GM10847 (cell line): Measurements from ENCODE around the gene MST1R.

ENCODE experiments used
- POLR2A ChIP-seq: IDR thresholded peaks from 2 replicates; pipeline ENCODE4 v1.6.1; 2011; ENCODE audit not compliant: insufficient read length; ENCODE audit errors: extremely low read depth

MST1R gene

DNA sequence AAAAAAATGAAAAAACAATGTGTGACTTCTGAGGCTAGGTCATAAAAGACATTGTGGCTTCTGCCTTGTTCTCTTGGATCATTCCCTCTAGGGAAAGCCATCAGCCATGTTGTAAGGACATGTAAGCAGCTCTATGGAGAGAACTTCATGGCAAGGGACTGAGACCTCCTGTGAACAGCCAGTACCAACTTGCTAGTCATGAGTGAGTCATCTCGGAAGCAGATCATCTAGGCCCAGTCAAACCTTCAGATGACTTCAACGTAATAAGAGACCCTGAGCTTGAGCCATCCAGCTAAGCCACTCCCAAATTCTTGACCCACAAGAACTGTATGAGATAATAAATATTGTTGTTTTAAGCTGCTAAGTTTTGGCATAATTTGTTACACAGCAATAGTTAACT, 21.0 kb upstream of the MST1R start:
- TF ChIP-seq POLR2A = no peak

DNA sequence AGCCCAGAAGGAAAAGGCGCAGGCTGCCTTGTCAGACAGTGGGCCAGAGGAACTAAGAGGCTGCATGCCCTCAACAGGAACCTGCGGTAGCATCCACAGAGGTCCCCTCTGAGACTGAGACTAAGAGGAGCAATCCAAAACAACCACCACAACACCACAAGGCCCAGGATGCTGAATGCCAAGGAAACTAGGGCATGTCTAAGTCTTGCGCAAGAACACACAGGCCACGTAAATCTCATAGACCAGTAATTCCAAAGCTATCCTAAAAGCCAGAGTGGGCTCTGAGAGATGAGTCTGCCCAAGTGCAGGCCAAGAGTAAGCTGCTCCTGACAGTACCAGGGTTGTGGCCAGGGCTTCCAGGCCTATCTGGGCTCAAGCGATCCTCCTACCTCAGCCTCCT, 13.0 kb upstream of the MST1R start:
- TF ChIP-seq POLR2A = no peak

DNA sequence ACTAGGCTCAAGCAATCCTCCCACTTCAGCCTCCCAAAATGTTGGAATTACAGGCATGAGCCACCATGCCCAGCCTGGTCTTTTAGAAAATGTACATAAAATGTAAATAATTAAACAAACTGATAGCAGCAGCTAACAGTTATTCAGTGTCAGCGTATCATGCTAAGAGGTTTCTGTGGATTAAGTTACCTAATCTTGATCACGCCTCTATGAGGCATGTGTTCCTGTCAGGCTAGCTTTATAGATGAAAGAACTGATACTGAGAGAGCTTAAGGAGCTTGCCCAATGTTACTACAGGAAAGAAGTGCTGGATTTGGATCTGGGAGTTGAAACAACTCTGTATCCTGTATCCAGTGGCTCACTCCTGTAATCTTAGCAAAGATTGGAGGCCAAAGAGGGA, 11.2 kb upstream of the MST1R start:
- no peak for TF ChIP-seq POLR2A

DNA sequence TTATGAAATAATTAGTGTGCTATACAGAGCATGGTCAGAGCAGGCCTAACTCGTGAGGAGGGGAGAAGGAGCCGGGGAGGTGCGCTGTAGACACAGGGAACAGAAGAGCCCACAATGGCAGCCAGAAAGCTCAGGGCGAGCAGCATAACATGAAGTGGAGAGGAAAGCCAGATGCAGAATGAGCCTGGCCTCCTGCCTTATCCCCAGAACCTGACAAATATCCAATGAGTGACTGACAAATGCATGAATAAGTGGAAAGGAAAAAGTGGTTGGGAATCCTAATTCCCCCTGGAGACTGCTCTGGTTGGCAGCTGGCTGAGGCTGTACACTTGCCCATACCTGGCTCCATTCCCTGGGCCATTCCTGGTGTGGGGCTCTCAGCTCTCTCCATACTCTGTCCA, 9.2 kb upstream of the MST1R start:
- TF ChIP-seq POLR2A = no peak

DNA sequence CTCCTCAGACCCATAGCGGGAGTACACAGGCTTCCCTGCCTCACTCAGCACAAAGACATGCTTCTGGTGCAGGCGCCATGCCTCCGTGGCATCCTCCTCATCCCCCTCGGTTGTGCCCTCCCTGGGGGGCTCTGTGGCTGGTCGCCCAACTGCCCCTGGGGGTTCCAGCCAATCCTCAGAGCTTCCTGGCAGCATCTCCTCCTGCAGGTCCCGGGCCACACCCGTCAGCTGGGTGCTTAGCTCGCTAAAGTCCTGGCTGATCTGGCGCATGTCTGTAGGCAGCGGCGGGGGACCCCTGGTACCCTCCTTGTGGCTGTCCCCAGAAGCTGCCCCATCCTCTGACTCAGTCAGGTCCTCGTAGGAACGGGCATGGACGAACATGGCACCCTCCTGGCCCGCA, 7.9 kb upstream of the MST1R start:
- TF ChIP-seq POLR2A = no peak

DNA sequence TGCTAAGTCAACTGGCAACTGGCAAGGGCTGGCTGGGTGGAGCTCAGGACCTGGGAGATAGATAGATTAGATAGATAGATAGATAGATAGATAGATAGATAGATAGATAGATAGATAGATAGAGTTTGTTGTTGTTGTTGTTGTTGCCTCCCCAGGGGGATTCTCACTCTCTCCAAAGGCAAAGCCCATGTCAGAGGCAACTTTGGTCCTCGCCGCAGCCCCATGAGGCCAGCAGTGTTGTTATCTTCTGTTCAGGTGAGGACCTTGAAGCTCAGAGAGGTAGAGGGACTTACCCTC, 7.4 kb upstream of the MST1R start:
- no peak for TF ChIP-seq POLR2A

DNA sequence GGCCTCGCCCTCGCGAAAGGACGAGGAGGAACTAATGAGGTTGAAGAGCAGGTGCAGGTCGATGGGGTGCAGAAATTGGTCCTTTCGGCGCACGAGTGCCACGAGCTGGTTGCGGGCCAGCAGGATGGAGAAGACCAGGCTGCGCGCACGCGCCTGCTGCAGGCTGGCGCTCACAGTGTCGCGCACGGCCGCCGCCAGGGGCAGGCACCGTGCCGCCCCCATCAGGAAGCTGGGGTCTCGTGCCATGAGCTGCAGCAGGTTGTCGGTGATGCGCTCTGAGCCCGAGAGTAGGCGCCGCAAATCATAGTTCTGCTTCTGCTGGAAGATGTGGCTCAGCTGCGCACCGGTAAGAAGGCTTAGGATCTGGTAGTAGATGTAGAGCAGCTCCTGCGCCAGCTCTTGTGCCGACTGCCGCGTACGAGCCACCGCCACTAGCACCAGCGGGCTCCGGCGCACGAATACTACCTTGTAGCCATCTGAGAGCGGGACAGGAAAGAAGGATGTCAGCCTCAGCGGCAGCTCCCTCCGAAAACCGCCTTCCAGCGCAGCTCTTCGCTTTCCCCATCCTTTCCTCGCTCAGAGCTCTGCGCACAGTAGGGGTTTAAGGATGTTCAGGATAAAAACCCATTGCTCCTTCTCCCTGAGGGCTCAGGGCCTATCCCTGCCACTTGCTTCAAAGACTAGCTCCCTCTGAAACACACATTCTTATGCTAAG, 6.9 kb upstream of the MST1R start:
- TF ChIP-seq POLR2A = no peak

DNA sequence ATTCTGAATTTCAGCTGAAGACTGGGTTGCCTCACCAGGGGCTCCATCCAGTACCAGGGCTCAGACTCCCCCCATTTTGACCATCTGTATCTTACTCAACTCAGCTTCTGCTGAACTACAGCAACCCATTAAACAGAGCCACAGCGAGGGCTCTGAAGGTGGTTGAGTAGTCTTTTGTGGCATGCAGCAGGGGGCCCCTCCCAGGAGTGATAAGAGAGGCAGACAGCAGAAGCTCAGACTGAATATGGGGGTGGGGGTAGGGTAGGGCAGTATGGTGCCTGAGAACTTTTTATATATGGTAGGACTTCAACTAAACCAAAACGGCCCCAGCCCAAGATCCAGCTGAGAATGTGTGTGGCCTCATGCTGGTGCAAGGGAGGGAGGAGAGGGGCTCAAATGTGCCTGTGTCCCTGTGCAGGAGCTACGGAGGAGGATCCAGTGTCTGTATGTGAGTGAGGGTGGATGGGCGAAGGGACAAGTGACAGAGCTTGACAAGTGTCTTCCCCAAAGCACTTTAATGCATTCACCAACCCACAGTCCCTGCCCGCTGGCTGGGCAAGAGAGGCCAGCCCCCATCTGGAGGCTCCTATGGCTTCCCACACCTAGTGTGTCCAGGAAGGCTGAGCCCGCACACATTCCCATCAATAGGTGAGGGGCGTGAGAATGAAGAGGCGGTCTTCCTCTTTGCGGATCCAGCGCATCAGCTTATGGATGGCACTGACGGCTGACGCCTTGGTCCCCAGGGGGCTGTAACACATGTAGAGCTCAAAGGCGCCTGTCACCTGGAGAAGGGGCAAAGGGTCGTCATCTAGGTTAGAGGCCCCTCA, 4.9 kb upstream of the MST1R start:
- no peak for TF ChIP-seq POLR2A

DNA sequence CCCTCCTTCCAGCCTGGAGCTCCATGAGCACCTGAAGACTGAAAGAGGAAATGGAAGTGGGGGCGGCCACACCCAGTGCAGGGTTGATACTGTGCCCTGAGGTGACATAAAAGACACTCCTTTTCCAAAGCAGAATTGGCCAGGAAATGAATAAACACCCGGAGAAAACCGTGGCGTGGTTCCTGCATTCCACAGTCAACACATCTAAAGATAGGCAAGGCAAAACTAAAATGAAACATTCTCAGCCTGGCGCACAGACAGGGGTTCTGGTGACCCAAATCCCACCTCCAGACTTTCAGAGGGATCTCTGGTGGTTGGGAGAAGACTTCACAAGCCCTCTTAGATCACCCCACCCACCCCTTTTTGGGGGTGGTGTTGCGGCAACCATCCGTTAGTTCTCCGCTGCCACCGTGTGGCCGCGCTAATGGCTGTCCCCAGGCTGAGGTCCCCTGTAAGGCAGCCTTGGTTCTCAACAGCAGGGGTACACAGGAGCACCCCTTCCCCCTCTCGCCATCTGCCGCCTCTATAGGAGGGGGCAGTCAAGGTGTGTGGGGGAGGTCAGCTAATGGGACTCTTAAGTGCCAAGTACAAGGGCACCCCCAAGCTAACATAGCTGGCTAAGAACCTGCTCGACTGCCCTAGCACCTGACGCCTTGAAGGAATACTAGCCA, 2.5 kb upstream of the MST1R start:
- TF ChIP-seq POLR2A = no peak

DNA sequence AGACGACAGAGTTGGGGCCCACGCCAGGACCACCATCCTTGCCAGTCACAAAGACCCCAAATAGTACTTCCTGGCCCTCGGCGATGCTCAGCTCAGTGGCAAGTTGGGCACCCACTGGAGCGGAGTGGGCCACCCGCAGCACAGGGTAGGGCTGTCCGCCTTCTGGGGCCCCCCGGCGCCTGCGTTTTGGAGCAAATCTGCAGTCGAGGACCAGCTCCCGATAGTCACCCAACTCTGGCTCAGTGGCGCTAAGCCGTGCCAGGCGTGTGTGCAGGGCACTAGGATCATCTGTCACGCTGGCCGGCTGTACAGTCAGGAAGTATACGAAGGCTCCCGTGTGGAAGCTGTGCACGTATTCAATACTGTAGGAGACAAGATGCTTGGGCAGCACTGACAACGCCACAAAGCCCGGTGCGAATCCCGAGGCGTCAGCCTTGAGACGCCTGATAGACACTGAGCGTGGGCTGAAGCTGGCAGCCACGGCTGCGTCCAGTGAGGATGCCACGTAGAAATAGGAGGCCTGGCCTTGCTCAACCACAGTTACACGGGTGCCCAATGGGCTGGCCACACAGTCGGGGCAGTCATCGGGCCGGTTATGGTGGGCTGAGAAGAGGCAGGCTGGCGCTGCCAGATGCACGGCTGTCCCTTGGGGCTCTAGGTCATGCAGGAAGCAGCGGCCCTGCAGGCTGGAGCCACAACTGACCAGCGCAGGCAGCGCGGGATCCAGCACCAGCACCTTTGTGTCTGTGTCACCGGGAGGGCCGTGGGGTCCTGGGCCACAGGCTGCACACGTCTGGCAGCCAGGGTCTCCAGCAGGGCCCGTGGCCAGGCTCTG, 945 bp downstream of the MST1R start:
- no peak for TF ChIP-seq POLR2A

DNA sequence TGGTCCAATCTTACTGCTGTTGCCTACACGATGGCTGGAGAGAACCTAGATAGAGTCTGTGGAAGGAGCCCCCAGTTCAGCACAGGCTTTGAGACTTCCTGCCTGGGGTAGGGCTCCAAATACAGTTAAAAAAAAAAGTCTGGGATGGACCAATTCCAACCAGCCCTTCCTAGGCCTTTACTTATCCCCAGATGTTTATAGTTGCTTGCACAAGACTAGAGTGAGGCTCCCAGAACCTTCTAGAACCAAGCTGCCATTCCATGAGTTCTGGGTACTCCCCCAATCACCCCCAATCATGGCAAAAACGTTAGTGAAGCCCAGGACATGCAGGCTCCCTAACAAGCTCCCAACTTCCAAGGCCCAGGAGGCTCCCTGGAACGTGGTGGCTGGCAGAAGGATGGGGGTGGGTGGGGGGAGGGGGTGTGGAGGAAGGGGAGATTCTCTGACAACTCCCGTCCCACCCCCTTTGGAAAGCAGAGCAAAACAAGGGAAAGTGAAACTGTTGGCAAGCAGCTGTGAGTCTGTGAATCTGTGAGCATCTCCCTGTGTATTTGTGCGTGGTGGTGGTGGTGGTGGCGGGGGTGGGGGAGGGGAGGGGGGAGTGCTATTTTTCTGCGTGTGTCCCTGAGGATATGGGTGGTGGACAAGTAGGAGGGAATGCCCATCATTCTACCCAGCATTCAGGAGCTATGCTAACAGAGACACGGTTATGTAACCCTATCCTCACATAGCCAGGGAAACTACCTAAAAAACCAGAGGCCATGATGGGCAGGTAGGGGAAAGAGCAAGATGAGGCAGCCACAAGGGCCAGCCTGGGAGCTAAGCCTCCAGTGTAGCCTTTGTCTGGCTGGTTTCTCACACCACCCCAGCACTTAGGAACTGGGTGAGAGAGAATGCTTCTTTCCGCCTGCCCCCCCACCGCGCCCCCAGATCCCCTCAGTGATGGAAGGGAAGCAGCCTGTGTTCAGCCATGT, 2.0 kb downstream of the MST1R start:
- no peak for TF ChIP-seq POLR2A

DNA sequence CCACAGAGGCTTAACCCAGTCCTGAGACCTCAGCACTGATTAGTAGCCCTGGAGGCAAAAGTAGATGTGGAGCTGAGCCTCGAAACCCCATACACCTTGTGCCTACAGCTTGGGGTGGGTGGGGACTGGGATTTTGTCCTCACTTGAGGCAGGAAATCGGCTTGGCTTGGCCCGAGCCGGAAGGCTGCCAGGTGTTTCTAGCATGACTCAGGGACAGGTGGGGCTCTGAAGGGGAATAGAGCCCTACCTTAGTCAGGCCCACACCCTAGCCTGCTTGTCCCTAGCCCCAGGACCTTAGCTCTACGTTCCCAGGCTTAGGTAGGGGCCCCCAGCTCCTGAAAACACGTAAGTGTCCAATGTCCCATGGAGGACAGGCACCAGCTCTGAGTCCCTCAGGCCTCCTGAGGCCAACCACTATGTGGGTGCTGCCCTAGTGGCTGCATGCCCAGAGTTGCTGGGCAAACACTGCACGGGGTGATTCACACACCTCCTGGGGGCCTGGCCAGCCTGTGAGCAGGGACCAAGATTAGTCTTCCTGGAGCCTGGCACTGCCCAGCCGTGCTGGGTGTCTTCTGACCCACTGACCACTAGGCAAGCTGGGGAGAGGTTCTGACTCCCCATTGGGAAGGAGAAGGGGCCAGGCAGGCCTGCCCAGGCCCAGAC, 3.1 kb downstream of the MST1R start:
- TF ChIP-seq POLR2A = no peak

DNA sequence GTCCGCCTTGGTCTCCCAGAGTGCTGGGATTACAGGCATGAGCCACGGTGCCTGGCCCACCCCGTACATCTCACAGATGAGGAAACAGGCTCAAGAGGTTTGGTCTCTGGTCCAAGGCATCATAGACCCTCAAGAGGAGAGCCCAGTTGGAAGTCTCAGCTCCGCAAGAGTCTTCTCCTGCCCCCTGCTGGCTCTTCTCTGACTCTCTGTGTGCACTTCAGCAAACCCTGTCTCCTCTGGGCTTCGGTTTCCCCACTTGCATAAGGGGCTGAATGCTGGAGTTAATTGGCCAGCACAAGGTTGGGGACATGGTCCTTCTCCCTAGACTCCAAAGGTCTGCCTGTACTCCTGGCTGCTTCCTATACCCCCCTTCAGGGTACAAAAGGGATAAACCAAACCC, 3.9 kb downstream of the MST1R start:
- no peak for TF ChIP-seq POLR2A

DNA sequence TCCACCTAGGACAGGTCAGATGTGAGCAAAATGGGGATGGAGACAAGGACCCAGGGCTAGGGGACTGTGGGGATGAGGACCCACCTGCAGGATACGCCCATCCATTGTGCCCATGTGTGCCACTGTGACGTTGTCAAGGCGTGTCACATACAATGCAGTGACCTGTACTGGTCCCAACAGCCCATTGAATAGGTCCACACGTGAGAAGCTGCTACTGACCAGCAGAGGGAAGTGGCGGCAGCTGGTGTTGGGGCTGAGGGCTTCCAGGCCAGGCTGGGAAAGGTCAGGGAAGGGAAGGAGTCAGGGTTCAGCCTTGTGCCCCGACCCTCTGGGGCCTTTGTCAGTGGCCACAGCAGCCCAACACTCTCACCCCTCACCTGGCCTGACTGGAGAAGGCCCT, 4.7 kb downstream of the MST1R start:
- no peak for TF ChIP-seq POLR2A
